HG02763 (cell line): ENCODE measurements around the gene EIPR1.

Experiments
- ATAC-seq: cut with Tn5 transposase; IDR thresholded peaks from one replicate; pipeline ENCODE4 v1.9.1; 2021; ENCODE audit warnings: mild to moderate bottlenecking, moderate library complexity; ENCODE audit not compliant: unreplicated experiment

The EIPR1 gene

GRCh38 chr2:3377612-3378432, at the start of gene EIPR1:
Gene EIPR1 (minus strand): TSS chr2:3377818. CDS start chr2:3377689, 129 bp downstream.
- peak; percentile 76 for ATAC-seq

GRCh38 chr2:3427272-3427671, 49.7 kb upstream of the EIPR1 start:
- ATAC-seq = no peak

- ATAC-seq = no peak
Measured at GRCh38 chr2:3426615-3427014, 49.0 kb upstream of the EIPR1 start.

GRCh38 chr2:3424171-3424795, 46.7 kb upstream of the EIPR1 start:
- no peak for ATAC-seq

- no peak for ATAC-seq
Measured at GRCh38 chr2:3423492-3424170, 46.0 kb upstream of the EIPR1 start.

- peak; percentile 43 for ATAC-seq
Measured at GRCh38 chr2:3422161-3422779, 44.7 kb upstream of the EIPR1 start.

- no peak for ATAC-seq
Measured at GRCh38 chr2:3421580-3421979, 44.0 kb upstream of the EIPR1 start.

- ATAC-seq = no peak
Measured at GRCh38 chr2:3420769-3421397, 43.3 kb upstream of the EIPR1 start.

- no peak for ATAC-seq
Measured at GRCh38 chr2:3420076-3420768, 42.6 kb upstream of the EIPR1 start.

- ATAC-seq = no peak
Measured at GRCh38 chr2:3418766-3419404, 41.3 kb upstream of the EIPR1 start.

GRCh38 chr2:3414133-3414860, 36.7 kb upstream of the EIPR1 start:
- ATAC-seq = no peak

GRCh38 chr2:3413697-3414096, 36.1 kb upstream of the EIPR1 start:
- ATAC-seq = no peak

- ATAC-seq = no peak
Measured at GRCh38 chr2:3411103-3411502, 33.5 kb upstream of the EIPR1 start.

- no peak for ATAC-seq
Measured at GRCh38 chr2:3409627-3410170, 32.1 kb upstream of the EIPR1 start.

GRCh38 chr2:3408781-3409180, 31.2 kb upstream of the EIPR1 start:
- ATAC-seq = no peak

GRCh38 chr2:3406501-3406900, 28.9 kb upstream of the EIPR1 start:
- ATAC-seq = no peak

GRCh38 chr2:3405876-3406275, 28.3 kb upstream of the EIPR1 start:
- no peak for ATAC-seq

GRCh38 chr2:3405307-3405706, 27.7 kb upstream of the EIPR1 start:
- ATAC-seq = no peak

- ATAC-seq = no peak
Measured at GRCh38 chr2:3404349-3404894, 26.8 kb upstream of the EIPR1 start.
